GM12801 (cell line): ENCODE measurements around the gene SSX2IP.

Experiments used
- TF ChIP-seq, protein P1 (sequence below): IDR thresholded peaks from one replicate; pipeline ENCODE4 v1.5.1; 2011; ENCODE audit warnings: control low read depth; ENCODE audit not compliant: insufficient read length; ENCODE audit errors: extremely low read depth

SSX2IP gene

DNA sequence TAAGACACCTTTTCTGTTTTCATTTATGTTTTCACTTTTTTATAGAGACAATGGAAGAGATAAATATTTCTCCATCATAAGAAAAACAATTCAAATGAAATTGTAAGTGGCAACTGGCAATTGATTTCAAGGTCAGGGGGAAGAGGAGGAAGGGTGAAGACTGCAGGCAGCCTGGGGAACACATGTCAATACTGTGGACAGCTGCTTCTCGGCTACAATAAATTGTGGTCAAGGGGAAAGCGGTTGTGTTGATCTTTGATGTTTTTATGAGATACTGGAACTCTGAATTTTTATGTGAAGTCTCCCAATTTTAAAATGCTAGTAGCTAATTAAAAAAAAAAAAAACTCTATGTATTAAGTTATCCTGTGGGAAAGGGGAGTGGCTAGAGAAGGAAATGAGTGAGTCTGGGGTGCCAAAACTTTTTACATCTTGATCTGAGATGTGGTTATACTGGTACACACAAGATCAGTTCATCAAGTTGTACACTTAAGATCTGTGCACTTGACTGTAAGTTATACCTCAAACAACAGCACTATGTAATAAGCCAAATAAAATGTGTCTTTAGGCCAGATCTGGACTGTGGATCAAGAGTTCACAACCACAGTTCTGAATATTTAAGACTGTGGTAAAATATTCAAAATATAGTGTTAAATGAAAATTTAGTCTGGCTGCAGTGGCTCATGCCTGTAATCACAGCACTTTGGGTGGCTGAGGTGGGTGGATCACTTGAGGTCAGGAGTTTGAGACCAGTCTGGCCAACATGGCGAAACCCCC, 18.0 kb downstream of the SSX2IP start:
- TF ChIP-seq, protein P1, sequence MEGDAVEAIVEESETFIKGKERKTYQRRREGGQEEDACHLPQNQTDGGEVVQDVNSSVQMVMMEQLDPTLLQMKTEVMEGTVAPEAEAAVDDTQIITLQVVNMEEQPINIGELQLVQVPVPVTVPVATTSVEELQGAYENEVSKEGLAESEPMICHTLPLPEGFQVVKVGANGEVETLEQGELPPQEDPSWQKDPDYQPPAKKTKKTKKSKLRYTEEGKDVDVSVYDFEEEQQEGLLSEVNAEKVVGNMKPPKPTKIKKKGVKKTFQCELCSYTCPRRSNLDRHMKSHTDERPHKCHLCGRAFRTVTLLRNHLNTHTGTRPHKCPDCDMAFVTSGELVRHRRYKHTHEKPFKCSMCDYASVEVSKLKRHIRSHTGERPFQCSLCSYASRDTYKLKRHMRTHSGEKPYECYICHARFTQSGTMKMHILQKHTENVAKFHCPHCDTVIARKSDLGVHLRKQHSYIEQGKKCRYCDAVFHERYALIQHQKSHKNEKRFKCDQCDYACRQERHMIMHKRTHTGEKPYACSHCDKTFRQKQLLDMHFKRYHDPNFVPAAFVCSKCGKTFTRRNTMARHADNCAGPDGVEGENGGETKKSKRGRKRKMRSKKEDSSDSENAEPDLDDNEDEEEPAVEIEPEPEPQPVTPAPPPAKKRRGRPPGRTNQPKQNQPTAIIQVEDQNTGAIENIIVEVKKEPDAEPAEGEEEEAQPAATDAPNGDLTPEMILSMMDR = no peak

DNA sequence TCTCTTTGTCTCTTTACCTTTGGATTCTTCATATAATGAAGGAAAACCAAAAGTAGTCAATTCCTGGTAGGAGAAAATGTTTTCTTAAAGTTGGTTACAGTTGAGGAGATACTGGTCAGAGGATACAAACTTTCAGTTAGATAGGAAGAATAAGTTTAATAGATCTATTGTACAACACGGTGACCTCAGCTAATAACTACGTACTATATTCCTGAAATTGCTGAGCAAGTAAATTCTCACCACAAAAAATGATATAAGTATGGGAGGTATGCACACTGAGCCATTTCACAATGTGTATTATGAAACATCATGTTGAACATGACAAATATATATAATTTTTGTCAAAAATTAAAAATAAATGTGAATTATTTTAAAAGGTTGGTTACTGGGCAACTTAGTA, 20.4 kb downstream of the SSX2IP start:
- TF ChIP-seq, protein P1 = no peak

DNA sequence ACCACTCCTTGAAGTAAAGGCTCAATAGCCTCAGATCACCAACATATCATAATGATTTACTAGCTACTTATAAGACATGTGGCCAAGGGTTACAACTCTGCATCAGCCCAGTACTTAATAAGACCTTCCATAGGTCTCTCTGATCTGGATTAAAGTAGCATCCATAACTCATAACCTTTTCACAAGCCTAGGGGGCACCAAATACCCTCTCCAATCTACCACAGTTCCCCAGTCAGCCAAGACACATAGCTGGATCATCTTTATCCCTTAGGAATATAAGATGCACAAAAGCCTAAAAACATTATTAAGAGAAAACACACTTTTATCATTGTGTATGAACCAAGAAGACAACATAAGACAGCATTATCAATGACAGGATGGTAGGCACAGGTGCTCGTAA, 22.1 kb downstream of the SSX2IP start:
- TF ChIP-seq, protein P1 = no peak

DNA sequence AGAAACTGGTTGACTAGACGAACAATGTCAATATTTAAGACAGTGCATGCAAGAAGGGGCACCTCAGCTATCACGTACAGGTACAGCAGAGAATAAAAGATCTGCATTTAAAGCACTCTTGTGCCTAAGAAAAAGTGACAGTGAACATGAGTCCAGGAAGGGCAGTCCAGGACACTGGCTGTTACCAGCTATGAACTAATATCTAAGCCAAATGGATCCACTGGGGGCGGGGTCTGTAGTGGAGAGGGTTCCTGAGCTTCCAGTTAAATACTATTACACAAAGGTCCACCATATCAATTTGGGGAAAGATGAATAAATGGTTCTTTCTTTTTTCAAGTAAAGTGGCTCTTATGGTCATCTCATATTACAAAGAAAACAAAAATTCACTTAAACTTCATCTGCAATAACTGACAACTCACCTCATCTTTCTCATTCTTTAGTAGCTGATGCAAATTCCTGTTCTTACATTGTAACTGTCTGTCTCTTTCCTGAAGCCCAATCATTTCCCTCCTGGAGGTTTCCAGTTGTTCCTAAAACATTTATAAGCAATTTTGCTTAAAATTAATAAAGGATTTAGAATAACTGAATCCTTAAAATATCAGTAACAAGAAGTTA, 24.5 kb downstream of the SSX2IP start:
- TF ChIP-seq, protein P1 = no peak

DNA sequence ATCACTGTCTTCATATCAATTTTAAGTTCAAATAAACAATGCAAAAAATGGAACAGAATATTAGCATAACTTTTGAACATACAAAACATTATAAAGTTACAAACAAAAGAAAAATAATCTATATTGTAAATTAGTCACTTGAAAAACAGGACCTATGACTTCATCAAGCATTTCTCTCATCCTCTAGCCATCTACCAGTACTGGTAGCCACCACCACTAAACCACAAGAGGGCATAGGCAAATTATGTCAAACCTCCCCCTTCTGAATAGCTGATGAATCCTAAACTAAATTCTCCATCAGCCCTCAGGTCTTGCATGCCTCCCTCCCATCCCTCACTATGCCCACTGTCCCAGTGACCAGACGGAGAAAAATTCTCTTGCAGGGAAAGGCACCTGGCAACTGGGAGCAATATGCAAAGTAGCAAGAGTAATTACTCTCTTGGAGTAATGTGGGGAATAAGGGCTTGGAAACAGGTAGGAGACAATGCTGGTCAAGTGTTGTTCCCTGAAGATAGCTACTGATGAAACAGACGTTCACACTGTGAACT, 37.1 kb downstream of the SSX2IP start:
- TF ChIP-seq, protein P1 = no peak

DNA sequence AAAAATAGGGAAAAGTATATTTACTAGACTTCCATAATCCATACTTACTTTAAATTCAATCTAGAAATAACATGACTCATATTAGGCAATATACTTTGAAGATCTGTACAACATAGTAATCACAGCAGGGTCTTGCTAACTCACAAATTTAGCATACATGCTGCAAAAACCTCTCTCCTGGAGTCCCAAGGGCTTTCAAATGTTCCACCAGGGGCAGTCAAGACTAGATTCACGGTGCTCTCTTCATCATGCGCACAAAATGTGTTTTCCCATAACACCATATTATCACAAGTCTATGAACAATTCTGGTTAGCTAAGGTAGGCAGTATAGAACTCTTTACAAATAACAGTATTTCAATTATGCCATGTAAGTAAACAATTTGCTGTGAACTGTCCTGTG, 45.8 kb downstream of the SSX2IP start:
- TF ChIP-seq, protein P1 = no peak

DNA sequence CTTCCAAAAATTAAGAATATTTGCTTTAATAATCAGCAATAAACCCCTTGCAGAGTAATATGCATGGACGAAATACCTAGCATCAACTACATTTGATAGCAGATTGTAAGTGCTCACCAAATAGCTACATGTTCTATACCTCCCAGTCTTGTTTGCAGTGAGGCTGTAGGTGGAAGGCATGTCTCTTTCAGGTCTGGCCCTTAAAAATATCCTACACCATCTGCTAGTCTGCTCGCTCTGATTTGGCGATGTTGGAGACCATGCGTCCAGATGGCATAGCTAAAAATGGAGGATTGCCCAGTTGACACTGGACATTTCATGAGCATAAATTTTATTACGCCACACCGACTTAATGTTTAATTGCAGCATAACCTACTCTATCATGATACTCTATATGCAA, 47.1 kb downstream of the SSX2IP start:
- TF ChIP-seq, protein P1 = no peak
